NCI-H1417 treated with DMSO at 0.1 percent for 48 hours (cell line): Measurements from ENCODE around the gene ZNF513.

Experiments used
- DNase-seq: peaks from one replicate; lab custom pipeline; 2025; lab: John Stamatoyannopoulos, UW

Gene ZNF513

GRCh38 chr2:27390822-27391679, 10.5 kb upstream of the ZNF513 start:
- no peak for DNase-seq

GRCh38 chr2:27381577-27382181, 1.1 kb upstream of the ZNF513 start:
- DNase-seq: no peak

- no peak for DNase-seq
Measured at GRCh38 chr2:27379836-27380625, 503 bp downstream of the ZNF513 start.

- DNase-seq: no peak
Measured at GRCh38 chr2:27379383-27379835, 1.1 kb downstream of the ZNF513 start.

- no peak for DNase-seq
Measured at GRCh38 chr2:27378809-27379290, 1.7 kb downstream of the ZNF513 start.

GRCh38 chr2:27378096-27378808, 2.3 kb downstream of the ZNF513 start:
- DNase-seq: no peak

GRCh38 chr2:27377618-27378095, 2.9 kb downstream of the ZNF513 start:
- DNase-seq: no peak

GRCh38 chr2:27376866-27377617, 3.5 kb downstream of the ZNF513 start:
- DNase-seq: no peak

- DNase-seq: no peak
Measured at GRCh38 chr2:27376151-27376865, 4.2 kb downstream of the ZNF513 start.

GRCh38 chr2:27375513-27376099, 4.9 kb downstream of the ZNF513 start:
- no peak for DNase-seq

GRCh38 chr2:27373567-27373966, 7.0 kb downstream of the ZNF513 start:
- DNase-seq: no peak

GRCh38 chr2:27372937-27373336, 7.6 kb downstream of the ZNF513 start:
- no peak for DNase-seq

GRCh38 chr2:27370816-27371620, 9.5 kb downstream of the ZNF513 start:
- no peak for DNase-seq

- DNase-seq: peak; percentile 93
Measured at GRCh38 chr2:27370026-27370815, 10.3 kb downstream of the ZNF513 start, which contains the start of the genes EIF2B4 and SNX17. Gene EIF2B4 (minus strand): TSS chr2:27370338. CDS start chr2:27370314, 24 bp downstream. Gene SNX17 (plus strand): TSS chr2:27370616. CDS start chr2:27370744, 128 bp downstream.

- no peak for DNase-seq
Measured at GRCh38 chr2:27369471-27370025, 11.0 kb downstream of the ZNF513 start.

- no peak for DNase-seq
Measured at GRCh38 chr2:27363933-27364332, 16.6 kb downstream of the ZNF513 start.

- DNase-seq: no peak
Measured at GRCh38 chr2:27362678-27363420, 17.7 kb downstream of the ZNF513 start.
